Type B pancreatic cell (in vitro differentiated cells): ENCODE data around the gene NDUFA13. TPM values are rescaled to one million over a fixed set of nuclear protein-coding genes. Genes with fewer than 3 reads are reported as not detected.

Source experiments
- DNase-seq: peaks from one replicate; pipeline ENCODE4 v3.0.0; 2021; ENCODE audit warnings: mixed read lengths; ENCODE audit not compliant: unreplicated experiment; ENCODE audit errors: extremely low spot score
- H3K27ac Mint-ChIP-seq: 2 replicates; pipeline ENCODE4 v1.8.0; 2021; ENCODE audit warnings: mild to moderate bottlenecking, mixed read lengths
- H3K27me3 Mint-ChIP-seq: 2 replicates; pipeline ENCODE4 v1.8.0; 2021; ENCODE audit warnings: mixed read lengths
- H3K36me3 Mint-ChIP-seq: 2 replicates; pipeline ENCODE4 v1.8.0; 2021; ENCODE audit warnings: mixed read lengths
- H3K4me1 Mint-ChIP-seq: one replicate; pipeline ENCODE4 v1.8.0; 2021; ENCODE audit warnings: mixed read lengths; ENCODE audit not compliant: unreplicated experiment
- H3K4me3 Mint-ChIP-seq: 2 replicates; pipeline ENCODE4 v1.8.0; 2021; ENCODE audit warnings: mild to moderate bottlenecking, mixed read lengths
- H3K9me3 Mint-ChIP-seq: 2 replicates; pipeline ENCODE4 v1.8.0; 2021; ENCODE audit warnings: mixed read lengths
- CTCF ChIP-seq: fragments of 200-600 bp; sonication (generic); conservative IDR thresholded peaks from 2 replicates; pipeline ENCODE4 v1.5.0; 2021; ENCODE audit warnings: antibody characterized with exemption, mild to moderate bottlenecking
- total RNA-seq: library from RNA; stranded (reverse); gene quantifications from 2 replicates; pipeline ENCODE4 v1.2.1, GENCODE V29; 2021; ENCODE audit warnings: low replicate concordance

Gene NDUFA13
- total RNA-seq, 1 donor from 2014 or later: 396 TPM

GRCh38 chr19:19566306-19566705 lies 50.3 kb downstream of the NDUFA13 start:
- Mint-ChIP-seq H3K27ac (no peak overlapping the region), H3K4me1 (no peaks in the 10 kb centered on the region), H3K4me3 (no peak overlapping the region), H3K9me3 (no peaks in the 10 kb centered on the region), H3K27me3 (no peaks in the 10 kb centered on the region), H3K36me3 (peaks cover 14% of the 10 kb centered on the region)
- no peak for TF ChIP-seq CTCF
- no peak for DNase-seq

GRCh38 chr19:19567391-19567790 lies 51.4 kb downstream of the NDUFA13 start:
- Mint-ChIP-seq H3K4me3 (no peak overlapping the region), H3K4me1 (no peaks in the 10 kb centered on the region), H3K27ac (no peak overlapping the region), H3K36me3 (peaks cover 14% of the 10 kb centered on the region), H3K9me3 (no peaks in the 10 kb centered on the region), H3K27me3 (no peaks in the 10 kb centered on the region)
- TF ChIP-seq CTCF: no peak
- DNase-seq: no peak

GRCh38 chr19:19568802-19569756 lies 53.1 kb downstream of the NDUFA13 start:
- no peaks in the 10 kb centered on the region for H3K27me3 Mint-ChIP-seq
- H3K4me1 Mint-ChIP-seq: no peaks in the 10 kb centered on the region
- no peak overlapping the region for H3K27ac Mint-ChIP-seq
- peaks cover 14% of the 10 kb centered on the region for H3K36me3 Mint-ChIP-seq
- no peak for TF ChIP-seq CTCF
- no peaks in the 10 kb centered on the region for H3K9me3 Mint-ChIP-seq
- no peak overlapping the region for H3K4me3 Mint-ChIP-seq
- DNase-seq: no peak

- H3K27ac Mint-ChIP-seq: no peak overlapping the region
- no peak for DNase-seq
- peaks cover 9% of the 10 kb centered on the region for H3K36me3 Mint-ChIP-seq
- H3K9me3 Mint-ChIP-seq: no peaks in the 10 kb centered on the region
- no peaks in the 10 kb centered on the region for H3K27me3 Mint-ChIP-seq
- H3K4me3 Mint-ChIP-seq: no peak overlapping the region
- no peak for TF ChIP-seq CTCF
- H3K4me1 Mint-ChIP-seq: no peaks in the 10 kb centered on the region
Observed at GRCh38 chr19:19570571-19570970, 54.5 kb downstream of the NDUFA13 start.

- Mint-ChIP-seq H3K4me3 (no peak overlapping the region), H3K27ac (no peak overlapping the region), H3K9me3 (no peaks in the 10 kb centered on the region), H3K4me1 (no peaks in the 10 kb centered on the region), H3K27me3 (no peaks in the 10 kb centered on the region), H3K36me3 (peaks cover 9% of the 10 kb centered on the region)
- DNase-seq: no peak
- TF ChIP-seq CTCF: no peak
Observed at GRCh38 chr19:19571071-19571786, 55.2 kb downstream of the NDUFA13 start.
